ENCODE data around the gene UBA5.

DNA sequence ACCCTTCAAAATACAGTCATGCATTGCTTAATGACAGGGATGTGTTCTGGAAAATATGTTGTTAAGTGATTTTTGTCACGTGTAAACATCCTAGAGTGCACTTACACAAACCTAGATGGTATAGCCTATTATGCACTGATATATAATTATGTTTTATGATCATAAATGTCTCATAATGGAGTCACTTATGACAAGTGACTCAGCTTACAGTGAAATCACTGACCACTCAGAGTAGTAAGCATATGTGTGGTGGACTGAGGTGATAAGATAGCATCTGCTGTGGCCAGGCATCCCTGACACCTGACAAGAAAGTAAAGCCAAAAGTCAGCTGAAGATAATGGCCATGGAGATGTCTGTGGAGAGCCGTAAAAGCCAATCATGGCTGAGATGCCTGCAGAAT is 5.9 kb upstream of the UBA5 start:
- no peak for TF ChIP-seq EZH2phosphoT487 (IDR thresholded peaks at IDR 0.05; ENCODE audit: insufficient read depth, low read depth)
- TF ChIP-seq EZH2 (IDR thresholded peaks at IDR 0.05; ENCODE audit: insufficient read depth, poor library complexity, severe bottlenecking): no peak
